Colon (tissue), 2 donors: ENCODE results near the gene MYO3A.
"Not testable (repeated sequence)": the region's sequence is repeated elsewhere in the genome, so short reads cannot be mapped to it uniquely, and the experiment has no call there.

Experiments
- FAIRE-seq: peaks from 2 replicates; lab custom pipeline; 2012; peaks lifted over from hg19 to GRCh38; lab: Jason Lieb, UNC
- donor health status: control.
- donor health status: control.

MYO3A gene

DNA sequence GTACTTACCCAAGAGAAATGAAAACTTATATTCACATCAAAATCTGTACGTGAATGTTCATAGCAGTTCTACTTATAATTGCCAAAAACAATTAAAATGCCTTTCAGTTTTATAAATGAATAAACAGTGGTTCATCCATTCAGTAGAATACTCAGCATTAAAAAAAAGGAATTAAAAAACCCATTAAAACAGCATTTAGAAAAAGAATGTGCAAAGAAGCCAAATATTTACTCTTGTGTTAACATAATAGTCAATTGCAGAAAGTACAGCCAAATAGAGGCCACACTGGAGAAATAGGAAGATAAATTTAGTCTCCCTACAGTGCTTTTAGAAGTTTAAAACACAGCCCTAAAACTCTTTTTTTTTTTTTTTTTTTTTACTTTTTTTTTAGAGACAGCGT, 54.6 kb downstream of the MYO3A start:
- FAIRE-seq: no peak

GRCh38 chr10:25989951-25990350, 55.9 kb downstream of the MYO3A start:
- FAIRE-seq: no peak

- no peak for FAIRE-seq
These were observed 65.4 kb downstream of the MYO3A start for GRCh38 chr10:25999295-25999981.

GRCh38 chr10:26000971-26001370, 66.9 kb downstream of the MYO3A start:
- FAIRE-seq: no peak

DNA sequence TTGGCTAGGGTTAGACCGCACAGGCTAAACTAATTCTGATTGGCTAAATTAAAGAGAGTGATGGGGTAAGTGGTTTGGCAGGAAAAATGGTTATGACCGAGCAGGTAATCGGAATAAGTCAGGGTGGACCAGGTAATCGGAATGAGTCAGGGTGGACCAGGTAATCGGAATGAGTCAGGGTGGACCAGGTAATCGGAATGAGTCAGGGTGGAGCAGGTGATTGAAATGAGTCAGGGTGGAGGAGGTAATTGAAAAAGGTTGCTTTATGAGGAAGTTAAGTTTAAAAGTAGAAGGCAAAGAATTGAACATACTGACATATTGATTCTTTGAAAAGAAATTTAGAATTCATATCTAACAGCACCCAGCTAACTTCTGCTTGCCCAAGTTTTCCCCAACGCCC, 68.4 kb downstream of the MYO3A start:
- FAIRE-seq: not testable (repeated sequence)

DNA sequence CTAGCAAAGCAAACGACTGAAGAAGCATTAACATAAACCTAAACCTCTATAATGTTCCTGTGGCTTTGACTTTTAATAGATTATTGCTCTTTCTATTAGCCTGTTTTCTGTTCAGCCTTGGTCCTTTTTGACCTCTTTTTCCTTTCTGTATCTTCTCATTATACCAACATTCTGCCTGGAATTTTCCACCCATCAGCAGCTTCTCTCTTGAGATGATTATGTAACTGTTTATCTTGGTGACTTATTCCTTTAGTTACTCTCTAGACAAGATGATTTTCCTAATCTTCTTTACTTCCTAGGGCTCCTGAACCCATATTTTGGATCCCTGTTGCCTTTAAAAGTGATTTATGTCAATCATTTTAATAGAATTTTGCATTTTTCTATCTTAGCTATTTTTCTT, 81.1 kb downstream of the MYO3A start:
- no peak for FAIRE-seq

- FAIRE-seq: no peak
These were observed 88.8 kb downstream of the MYO3A start for GRCh38 chr10:26022831-26023230.

DNA sequence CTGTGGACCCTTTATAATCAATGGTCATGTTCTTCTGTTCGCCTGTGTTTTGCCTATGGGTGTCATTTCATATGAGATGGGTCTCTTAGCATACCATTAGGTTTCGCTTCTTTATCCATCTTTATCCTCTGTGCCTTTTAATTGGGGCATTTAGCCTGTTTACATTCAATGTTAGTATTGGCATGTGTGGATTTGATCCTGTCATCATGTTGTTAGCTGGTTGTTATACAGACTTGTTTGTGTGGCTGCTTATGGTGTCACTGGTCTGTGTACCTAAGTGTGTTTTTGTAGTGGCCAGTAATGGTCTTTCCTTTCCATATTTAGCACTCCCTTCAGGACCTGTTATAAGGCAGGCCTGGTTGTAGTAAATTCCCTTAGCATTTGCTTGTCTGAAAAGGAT, 90.3 kb downstream of the MYO3A start:
- FAIRE-seq: no peak

GRCh38 chr10:26025523-26025922, 91.5 kb downstream of the MYO3A start:
- no peak for FAIRE-seq

GRCh38 chr10:26029858-26030257, 95.8 kb downstream of the MYO3A start:
- FAIRE-seq: no peak

DNA sequence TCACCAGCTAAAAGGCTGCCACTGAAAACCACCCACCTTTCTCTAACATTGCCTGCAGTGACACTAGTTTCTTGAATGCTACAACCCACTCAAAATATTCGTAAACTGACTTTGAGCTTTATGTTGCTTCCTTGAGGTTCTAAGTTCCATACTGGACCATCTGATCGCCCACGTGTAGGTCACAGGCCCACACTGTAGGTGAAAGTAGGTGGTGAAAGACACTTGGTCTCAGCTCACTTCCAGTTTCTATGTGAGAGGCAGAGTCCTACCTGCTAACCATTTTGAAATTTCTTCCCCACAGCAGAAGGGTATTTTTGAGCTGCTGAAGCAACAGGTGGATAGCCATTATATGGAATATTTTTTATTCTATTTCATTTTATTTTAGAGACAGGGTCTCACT, 97.3 kb downstream of the MYO3A start:
- no peak for FAIRE-seq

DNA sequence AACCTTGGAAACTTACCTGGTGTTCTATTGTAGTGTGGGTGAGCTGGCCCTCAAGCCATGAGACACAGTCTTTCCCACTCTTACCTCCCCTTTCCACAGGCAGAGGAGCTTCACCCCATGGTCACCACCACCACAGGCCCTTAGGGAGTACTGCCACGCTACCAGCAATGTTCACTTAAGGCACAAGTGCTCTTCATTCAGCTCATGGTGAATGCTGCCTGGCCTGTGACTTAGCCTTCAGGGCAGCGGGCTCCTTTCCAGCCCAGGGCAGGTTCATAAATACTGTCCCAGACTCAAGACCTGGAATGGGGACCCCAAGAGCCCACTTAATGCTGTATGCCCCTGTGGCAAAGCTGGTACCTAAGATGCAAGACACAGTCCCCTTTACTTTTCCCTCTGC, 109.4 kb downstream of the MYO3A start:
- FAIRE-seq: no peak

DNA sequence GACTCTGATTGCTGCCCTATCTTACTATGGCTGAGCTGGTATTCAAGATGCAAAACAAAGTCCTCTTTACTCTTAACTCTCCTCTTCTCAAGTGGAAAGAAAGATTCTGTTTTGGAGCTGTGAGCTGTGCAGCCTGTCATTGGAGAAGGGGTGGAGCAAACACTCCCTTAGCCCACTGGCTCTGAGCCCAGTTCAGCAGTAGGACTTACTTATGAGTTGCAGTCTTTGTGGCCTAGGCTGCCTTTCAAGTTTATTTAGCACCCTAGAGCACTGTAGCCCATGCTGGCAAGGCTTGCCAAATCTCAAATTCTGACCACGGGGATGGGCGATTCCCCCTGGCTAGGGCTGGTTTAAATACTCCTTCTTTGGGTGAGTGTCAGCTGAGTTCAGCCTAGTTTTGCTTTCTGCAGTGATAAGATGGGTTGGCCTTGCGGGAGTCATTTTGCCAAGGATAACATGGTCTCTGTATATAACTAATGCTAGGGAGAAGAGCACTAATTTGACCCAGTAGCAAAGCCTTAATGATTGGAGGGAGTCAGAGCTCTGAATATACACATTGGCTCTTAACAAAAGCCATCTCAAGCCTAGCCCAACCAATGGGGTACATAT, 110.2 kb downstream of the MYO3A start:
- FAIRE-seq: no peak

GRCh38 chr10:26046073-26046700, 112.2 kb downstream of the MYO3A start:
- FAIRE-seq: no peak

GRCh38 chr10:26048756-26049155, 114.7 kb downstream of the MYO3A start:
- no peak for FAIRE-seq

GRCh38 chr10:26052326-26052725, 118.3 kb downstream of the MYO3A start:
- no peak for FAIRE-seq

- no peak for FAIRE-seq
These were observed 123.4 kb downstream of the MYO3A start for GRCh38 chr10:26057466-26057865.

- no peak for FAIRE-seq
These were observed 130.1 kb downstream of the MYO3A start for GRCh38 chr10:26064106-26064505.

GRCh38 chr10:26067680-26068079, 133.7 kb downstream of the MYO3A start:
- no peak for FAIRE-seq

DNA sequence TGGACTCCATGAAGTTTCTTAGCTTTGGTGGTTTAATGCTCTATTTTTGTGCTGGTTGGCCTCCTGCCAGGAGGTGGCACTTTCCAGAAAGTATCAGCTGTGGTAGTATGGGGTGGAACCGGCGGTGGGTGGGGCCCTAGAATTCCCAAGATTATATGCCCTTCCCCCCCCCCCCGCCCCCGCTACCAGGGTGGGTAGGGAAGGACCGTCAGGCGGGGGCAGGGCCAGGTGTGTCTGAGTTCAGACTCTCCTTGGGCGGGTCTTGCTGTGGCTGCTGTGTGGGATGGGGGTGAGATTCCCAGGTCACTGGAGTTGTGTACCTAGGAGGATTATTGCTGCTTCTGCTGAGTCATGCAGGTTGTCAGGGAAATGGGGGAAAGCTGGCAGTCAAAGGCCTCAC, 146.9 kb downstream of the MYO3A start:
- not testable (repeated sequence) for FAIRE-seq

GRCh38 chr10:26081459-26081858, 147.4 kb downstream of the MYO3A start:
- FAIRE-seq: no peak

GRCh38 chr10:26085549-26085948, 151.5 kb downstream of the MYO3A start:
- FAIRE-seq: no peak

- no peak for FAIRE-seq
These were observed 153.6 kb downstream of the MYO3A start for GRCh38 chr10:26087666-26088065.

- no peak for FAIRE-seq
These were observed 156.0 kb downstream of the MYO3A start for GRCh38 chr10:26090026-26090425.
